Dermis blood vessel endothelial cell (primary cell): Measurements from ENCODE around the gene AGTR1. TPM values are rescaled to one million over a fixed set of nuclear protein-coding genes. Genes with fewer than 3 reads are reported as not detected.

ENCODE experiments used
- DNase-seq: peaks from one replicate; pipeline ENCODE4 v3.0.0; 2010
- total RNA-seq: library from RNA; depleted of rRNA; stranded (reverse); fragments of >200 nt; gene quantifications from 2 replicates; pipeline ENCODE4 v1.2.3, GENCODE V29; 2014

The AGTR1 gene
- total RNA-seq: under 0.01 TPM in 1 of 2 replicates, not detected in the other

- DNase-seq: no peak
These were observed at the start of gene AGTR1 for GRCh38 chr3:148697306-148698189. AGTR1 (plus strand) TSS chr3:148697903; CDS start chr3:148741036, 43,133 bp downstream.

DNA sequence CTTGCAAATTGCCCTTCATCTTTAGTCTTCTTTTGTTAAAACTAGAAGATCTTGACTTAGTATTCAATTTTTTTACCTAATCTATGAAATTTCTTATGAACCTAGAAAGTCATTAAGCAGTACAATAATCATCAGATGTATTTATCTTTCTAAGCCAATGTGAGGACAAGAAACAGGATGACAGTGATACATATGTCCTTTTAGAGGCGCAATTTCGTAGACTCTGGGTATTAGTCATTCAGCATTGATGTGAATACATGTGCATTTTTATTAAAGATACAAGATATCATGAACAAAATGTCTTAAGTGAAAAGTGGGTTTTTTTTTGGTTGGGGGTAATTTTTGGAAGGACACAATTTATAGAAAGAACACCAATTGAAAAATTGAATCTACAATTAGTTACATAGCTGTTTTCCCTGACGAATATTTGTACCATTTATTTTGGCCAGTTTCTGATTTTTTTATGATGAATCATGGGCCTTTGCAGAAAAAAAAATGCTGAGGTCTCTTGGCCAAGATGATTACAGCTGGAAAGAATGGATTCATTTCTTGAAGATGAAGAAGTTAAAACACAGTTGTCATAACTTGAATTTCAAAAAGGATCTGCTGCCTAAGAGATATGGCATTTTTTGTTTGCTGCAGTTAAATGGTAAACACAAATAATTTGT lies 48.9 kb upstream of the AGTR1 start:
- no peak for DNase-seq

DNA sequence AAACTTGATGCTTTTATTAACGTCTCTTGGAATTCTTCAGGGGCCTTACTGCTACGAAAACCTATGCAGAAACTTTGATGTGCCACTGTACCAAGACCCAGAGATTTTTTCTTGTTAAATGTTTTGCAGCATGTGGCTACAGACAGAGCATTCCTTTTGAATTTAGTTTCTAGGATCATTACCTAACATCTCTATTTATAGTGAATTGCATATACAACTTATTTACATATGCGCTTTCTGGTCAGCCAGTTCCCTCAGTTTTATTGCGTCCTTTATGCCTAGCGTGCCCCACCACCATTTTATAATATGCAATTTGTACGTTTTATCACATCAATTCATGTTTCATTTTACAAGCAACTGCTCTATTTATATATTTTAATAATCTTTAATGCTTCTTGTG lies 46.2 kb upstream of the AGTR1 start:
- no peak for DNase-seq

DNA sequence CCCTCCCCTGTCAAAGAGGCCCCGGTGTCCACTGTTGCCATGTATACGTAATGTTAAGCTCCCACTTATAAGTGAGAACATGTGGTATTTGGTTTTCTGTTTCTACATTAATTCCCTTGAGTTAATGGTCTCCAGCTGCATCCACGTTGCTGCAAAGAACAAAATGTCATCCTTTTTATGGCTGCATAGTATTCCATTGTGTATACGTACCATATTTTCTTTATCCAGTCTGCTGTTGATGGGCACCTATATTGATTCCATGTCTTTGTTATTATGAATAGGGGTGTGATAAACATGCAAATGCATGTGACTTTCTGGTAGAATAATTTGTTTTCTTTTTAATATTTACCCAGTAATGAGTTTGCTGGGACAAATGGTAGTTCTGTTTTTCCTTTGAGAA lies 43.3 kb upstream of the AGTR1 start:
- no peak for DNase-seq

DNA sequence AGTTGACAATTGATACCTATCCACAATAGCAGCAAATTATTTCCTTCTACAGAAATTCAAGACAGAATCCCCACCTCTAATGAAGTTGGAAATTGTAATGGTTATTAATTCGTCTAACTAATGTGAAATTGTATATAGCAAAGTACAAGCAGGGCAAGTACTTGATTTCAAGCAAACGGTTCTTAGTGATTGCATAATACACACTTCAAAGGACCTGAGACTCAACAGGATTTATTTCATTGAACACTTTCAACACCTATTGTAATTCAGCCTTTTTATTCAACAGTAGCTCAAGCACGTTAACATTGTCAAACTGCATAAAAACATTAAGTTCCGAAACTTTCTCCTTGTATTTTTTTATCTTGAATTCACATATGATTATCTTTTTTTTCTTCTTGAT lies 40.2 kb upstream of the AGTR1 start:
- DNase-seq: no peak

DNA sequence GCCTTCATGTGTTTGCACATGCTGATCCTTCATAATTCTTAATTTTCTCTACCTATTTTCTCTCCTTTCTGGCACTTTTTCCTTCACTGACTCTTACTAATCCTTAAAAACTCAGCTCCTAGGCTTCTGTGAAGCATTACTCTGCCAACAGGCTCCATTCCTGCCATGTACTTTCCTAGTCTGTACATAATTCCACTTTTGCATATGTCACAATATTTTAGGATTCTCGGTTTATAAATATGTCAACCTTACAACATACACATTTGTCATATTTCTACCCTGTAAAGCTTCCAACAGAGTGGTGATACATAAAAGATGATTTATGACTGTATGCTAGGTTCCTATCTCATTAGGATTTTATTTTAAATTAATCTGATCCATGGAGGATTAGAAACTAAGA lies 38.2 kb upstream of the AGTR1 start:
- DNase-seq: no peak

- no peak for DNase-seq
These were observed 17.4 kb upstream of the AGTR1 start for GRCh38 chr3:148680289-148680688.

DNA sequence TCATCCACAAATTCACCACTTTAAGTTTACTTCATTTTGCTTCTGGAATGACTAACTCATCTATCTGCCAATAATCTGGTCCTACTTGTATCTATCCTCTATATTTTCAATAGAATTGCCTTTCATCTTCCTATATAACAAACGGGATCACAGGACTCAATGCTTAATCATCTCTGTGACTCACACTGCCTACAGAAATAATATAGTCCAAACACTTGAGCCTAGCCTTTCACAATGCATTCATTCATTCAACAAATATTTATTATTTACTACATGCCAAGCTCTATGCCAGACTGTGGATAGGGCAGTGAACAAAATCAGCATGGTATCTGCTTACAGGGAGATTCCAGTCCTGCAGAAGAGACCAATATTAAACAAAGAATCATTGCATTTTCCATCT lies 16.6 kb upstream of the AGTR1 start:
- DNase-seq: no peak

DNA sequence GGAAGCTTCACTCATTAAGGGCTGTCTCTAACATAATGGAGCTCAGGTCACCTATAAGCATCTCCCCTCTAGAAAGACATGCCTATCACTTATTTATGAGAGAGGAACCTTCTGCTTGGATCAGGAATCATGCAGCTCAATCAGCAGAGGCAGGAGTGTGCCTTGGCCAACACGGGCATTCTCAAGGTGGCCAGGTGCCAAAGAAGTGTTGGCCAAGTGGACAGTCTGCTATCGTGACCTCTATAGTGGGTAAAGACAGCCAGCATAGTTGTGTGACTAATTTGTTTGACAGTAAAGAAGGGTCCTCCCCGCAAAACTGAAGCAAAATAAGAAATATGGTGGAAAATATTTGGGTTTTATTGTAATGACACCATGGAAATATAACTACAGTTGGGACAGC lies 14.7 kb upstream of the AGTR1 start:
- no peak for DNase-seq

DNA sequence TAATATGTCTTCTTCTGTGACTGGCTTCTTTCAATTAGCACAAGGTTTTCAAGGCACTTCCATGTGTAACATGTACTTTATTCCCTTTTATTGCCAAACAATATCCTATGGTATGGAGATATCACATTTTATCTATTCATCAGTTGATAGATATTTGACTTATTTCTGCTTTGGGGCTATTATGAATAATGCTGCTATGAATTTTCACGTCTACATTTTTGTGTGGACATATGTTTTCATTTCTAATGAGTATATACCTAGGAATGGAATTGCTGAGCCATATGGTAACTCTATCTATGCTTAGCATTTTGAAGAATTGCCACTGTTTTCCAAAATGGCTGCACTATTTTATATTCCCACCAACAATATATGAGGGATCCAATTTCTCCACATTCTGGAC lies 3.6 kb upstream of the AGTR1 start:
- DNase-seq: no peak

DNA sequence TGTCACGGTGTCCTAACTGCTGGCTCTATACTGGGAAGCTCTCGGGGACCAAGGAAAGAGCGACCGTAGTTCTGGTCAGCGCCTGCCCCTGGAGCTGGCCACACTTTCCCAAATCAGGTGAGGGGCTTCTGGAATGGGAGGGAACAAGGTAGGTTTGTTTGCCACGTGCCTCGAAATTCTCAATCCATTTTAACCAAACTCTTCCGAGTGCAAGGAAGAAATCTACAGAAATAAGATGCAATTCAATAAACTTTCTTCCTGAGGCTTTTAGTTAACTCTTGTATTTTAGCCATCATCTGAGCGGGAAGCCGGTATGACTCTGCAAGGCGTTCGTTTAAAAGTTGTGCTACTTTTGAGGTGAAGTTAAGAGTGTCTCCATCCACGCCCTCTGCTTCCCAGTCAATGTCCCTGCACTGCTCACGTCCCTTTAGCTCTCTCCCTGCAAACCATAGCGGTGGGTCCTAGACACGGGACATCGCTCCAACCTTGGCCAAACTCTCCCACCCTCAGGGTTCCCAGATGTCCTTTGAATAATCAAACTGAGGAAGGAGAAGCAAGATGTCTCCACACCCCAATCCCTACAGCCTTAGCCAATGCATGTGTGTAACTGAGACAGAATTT lies 597 bp downstream of the AGTR1 start:
- DNase-seq: no peak

- DNase-seq: no peak
These were observed 7.6 kb downstream of the AGTR1 start for GRCh38 chr3:148705314-148705713.

GRCh38 chr3:148707601-148708380 lies 10.1 kb downstream of the AGTR1 start:
- DNase-seq: no peak

DNA sequence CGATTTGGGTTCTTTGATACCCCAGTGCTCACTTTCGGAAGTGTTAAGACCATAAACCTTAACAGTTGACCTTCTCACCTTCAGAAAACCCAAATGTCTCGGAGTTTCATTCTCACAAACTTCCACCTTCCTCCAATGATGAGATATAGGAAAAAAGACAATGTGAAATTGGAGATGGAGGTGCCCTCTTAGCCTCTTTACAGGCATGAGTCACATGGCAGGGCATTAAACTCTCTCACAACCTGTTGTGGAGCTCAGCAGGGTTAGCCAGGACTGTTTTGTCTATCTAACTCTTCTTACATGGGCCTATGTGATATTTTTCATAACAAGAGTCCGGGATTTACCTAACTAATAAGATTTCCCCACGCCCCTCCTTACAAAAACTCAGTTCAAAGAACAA lies 10.7 kb downstream of the AGTR1 start:
- DNase-seq: no peak

GRCh38 chr3:148709560-148710253 lies 12.0 kb downstream of the AGTR1 start:
- no peak for DNase-seq

GRCh38 chr3:148710665-148711064 lies 13.0 kb downstream of the AGTR1 start:
- DNase-seq: no peak

DNA sequence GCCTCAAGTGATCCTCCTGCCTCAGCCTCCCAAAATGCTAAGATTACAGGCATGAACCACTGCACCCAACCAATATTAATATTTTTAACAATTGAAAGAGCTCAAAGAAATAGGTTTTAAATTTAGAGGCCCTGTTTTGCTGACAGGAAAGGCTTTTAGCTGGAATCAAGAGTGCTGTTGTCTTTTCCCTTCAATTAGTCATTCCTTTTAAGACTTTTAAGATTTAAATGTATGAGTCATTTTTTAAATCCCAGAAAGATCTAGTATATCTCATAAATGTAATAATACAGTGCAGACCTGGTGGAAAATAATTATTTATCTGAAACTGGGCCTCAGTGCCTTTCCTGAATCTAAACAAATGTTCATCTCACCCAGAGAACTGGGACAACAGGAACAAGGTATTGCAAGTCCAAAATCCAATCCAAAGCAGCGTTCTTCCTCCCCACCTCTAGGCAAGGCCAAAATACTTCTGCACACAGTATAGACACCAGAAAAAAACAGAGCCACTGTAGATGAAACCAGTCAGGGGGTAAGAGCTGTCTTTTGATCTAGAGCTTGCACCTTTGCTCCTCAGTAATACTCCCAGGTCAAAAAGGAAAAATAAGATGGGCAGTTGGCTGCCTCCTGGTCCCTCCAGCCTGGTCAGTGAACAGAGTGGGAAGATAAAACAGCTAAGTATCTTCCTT lies 14.4 kb downstream of the AGTR1 start:
- no peak for DNase-seq

DNA sequence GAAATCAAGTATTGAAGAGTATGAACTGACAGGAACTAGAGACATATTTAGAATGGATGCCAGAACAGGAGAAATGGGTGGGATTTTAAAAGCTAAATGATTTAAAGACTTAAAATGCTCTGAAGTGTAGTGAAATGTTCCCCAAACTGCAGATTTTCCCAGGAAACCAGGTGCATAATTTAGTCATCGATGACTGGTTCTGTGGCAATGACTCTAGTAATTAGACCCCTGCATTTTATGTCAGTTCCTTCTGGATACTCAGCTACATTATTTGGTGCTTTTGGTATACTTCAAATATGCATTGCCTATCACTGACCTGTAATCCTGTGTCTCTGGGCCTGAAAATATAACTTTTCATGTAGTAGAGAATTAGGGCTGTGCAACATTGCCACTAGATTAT lies 16.8 kb downstream of the AGTR1 start:
- no peak for DNase-seq

- no peak for DNase-seq
These were observed 19.0 kb downstream of the AGTR1 start for GRCh38 chr3:148716657-148717056.

GRCh38 chr3:148717885-148718561 lies 20.3 kb downstream of the AGTR1 start:
- no peak for DNase-seq
